ENCODE data around the gene KRTAP21-3. TPM values are rescaled to one million over a fixed set of nuclear protein-coding genes. Genes with fewer than 3 reads are reported as not detected.

KRTAP21-3 gene
- total and polyA plus RNA-seq, 2 of the 13 experiments (the other 11 are each of a cell fraction or from before 2014, with no cell fraction given), result not detected

GRCh38 chr21:30710499-30710898 lies 8.1 kb downstream of the KRTAP21-3 start (continued):
- TF ChIP-seq ATAD3A (CRISPR knock-in tag; IDR thresholded peaks at IDR 0.05) (no peak), RARA (CRISPR knock-in tag; IDR thresholded peaks at IDR 0.05) (no peak), ZNF354B (CRISPR knock-in tag; IDR thresholded peaks at IDR 0.05) (no peak), ZNF878 (CRISPR knock-in tag; IDR thresholded peaks at IDR 0.05) (no peak), STAT6 (CRISPR knock-in tag; IDR thresholded peaks at IDR 0.05; ENCODE audit: borderline replicate concordance) (no peak), RAD51 (IDR thresholded peaks at IDR 0.05; ENCODE audit: borderline replicate concordance) (no peak), ZSCAN9 (CRISPR knock-in tag; IDR thresholded peaks at IDR 0.05; ENCODE audit: borderline replicate concordance) (no peak), TOPORS (CRISPR knock-in tag; IDR thresholded peaks at IDR 0.05) (no peak), RBFOX2 (IDR thresholded peaks at IDR 0.05; ENCODE audit: low read depth, low read length) (no peak)
- TF ChIP-seq, protein P1, sequence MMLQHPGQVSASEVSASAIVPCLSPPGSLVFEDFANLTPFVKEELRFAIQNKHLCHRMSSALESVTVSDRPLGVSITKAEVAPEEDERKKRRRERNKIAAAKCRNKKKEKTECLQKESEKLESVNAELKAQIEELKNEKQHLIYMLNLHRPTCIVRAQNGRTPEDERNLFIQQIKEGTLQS (CRISPR knock-in tag; IDR thresholded peaks at IDR 0.05), result no peak

DNA sequence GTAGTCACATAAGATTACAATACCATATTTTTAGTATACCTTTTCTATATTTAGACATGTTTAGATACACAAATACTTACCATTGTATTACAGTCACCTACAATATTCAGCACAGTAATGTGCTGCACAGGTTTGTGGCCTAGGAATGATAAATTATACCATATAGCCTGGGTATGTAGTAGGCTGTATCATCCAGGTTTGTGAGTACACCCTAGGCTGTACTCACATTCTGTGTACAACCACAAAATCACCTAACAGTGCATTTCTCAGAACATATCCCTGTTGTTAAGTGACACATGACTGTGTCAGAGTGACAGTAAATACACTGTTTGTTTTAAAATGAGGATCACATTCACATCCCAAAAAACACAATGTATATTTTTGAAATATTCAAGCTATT lies 11.2 kb downstream of the KRTAP21-3 start:
- in situ Hi-C loops (cut with HindIII; ENCODE audit: extremely low pct_ligation_motif_present, low pct_unique_long_range_greater_than_20kb) (no loop called here), intact Hi-C loops (cut with micrococcal nuclease; ENCODE audit: unreplicated experiment) (no loop called here)
- Histone ChIP-seq H3K36me3 (replicated peaks in 1 of 2; ENCODE audit: control insufficient read depth in 1 of 2, insufficient read depth in 2 of 2, low read length in 2 of 2) (no peaks in the 10 kb centered on the region), H3K9me3 (ENCODE audit: low read length) (peaks cover 84% of the 10 kb centered on the region), H3K27ac (ENCODE audit: extremely low read length, insufficient read depth, low read length) (no peak overlapping the region), H3K27me3 (ENCODE audit: control insufficient read depth in 1 of 2, insufficient read depth in 2 of 2, low read length in 2 of 2) (no peaks in the 10 kb centered on the region), H2AFZ (ENCODE audit: low read length) (no peak overlapping the region), H3K9ac (ENCODE audit: insufficient read depth, low read depth, low read length) (no peak overlapping the region), H3K4me3 (replicated peaks in 1 of 3; ENCODE audit: insufficient read depth in 1 of 3, low read depth in 2 of 3, low read length in 3 of 3) (no peak overlapping the region), H3K4me2 (ENCODE audit: low read depth, low read length) (no peak overlapping the region), H3K4me1 (ENCODE audit: insufficient read depth, low read length) (no peaks in the 10 kb centered on the region), H3K79me2 (ENCODE audit: insufficient read depth, low read length) (no peaks in the 10 kb centered on the region), H4K20me1 (ENCODE audit: insufficient read depth, low read length) (no peaks in the 10 kb centered on the region)
- ATAC-seq (no peak), DNase-seq (ENCODE audit: low spot score) (no peak), FAIRE-seq (no peak)
- no TSS peak for BruUV-seq (replicated peaks)
- POLR2A ChIA-PET, result no interaction called here
- CTCF ChIA-PET (ENCODE audit: low intra/inter-chr PET ratio, low total read pairs), result no interaction called here
- TF ChIP-seq ZSCAN20 (CRISPR knock-in tag; IDR thresholded peaks at IDR 0.05; ENCODE audit: borderline replicate concordance), result no peak
- no peak for TF ChIP-seq ZNF816 (CRISPR knock-in tag; IDR thresholded peaks at IDR 0.05; ENCODE audit: borderline replicate concordance)
- no peak for TF ChIP-seq ZNF367 (CRISPR knock-in tag; IDR thresholded peaks at IDR 0.05; ENCODE audit: borderline replicate concordance)
- TF ChIP-seq ZNF484 (CRISPR knock-in tag; IDR thresholded peaks at IDR 0.05; ENCODE audit: borderline replicate concordance, low read depth), result no peak
- no peak for TF ChIP-seq ZNF143 (CRISPR knock-in tag; IDR thresholded peaks at IDR 0.05)
- no peak for TF ChIP-seq IKZF5 (CRISPR knock-in tag; IDR thresholded peaks at IDR 0.05)
- no peak for TF ChIP-seq ZNF513 (CRISPR knock-in tag; conservative IDR thresholded peaks at IDR 0.05)
- no peak for TF ChIP-seq ZNF570 (CRISPR knock-in tag; IDR thresholded peaks at IDR 0.05; ENCODE audit: borderline replicate concordance)
- no peak for TF ChIP-seq ZNF460 (CRISPR knock-in tag; IDR thresholded peaks at IDR 0.05; ENCODE audit: borderline replicate concordance)
- TF ChIP-seq RELA (CRISPR knock-in tag; IDR thresholded peaks at IDR 0.05), result no peak
- TF ChIP-seq SRSF1 (optimal IDR thresholded peaks at IDR 0.05; ENCODE audit: low read depth, low read length), result no peak
